ENCODE results near the gene PPFIBP2.

DNA sequence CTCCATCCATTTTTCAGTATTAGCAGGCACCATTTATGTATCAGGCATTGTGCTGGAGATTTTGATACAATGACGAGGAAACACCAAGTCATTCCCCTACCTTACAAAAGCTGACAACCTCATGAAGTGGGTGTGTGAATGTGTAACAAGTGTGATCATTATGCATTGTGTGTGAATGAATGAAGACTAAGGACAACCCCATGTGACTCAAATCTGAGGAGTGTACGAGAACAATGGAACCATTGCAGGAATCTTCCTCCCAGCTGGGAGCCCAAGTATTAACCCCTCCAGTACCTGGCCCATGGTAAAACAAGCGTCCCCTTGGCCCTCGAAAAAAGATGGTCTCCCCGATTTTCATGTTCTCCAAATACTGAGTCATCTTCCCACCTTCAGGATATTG, 155.1 kb downstream of the PPFIBP2 start:
- TF ChIP-seq, protein P1, sequence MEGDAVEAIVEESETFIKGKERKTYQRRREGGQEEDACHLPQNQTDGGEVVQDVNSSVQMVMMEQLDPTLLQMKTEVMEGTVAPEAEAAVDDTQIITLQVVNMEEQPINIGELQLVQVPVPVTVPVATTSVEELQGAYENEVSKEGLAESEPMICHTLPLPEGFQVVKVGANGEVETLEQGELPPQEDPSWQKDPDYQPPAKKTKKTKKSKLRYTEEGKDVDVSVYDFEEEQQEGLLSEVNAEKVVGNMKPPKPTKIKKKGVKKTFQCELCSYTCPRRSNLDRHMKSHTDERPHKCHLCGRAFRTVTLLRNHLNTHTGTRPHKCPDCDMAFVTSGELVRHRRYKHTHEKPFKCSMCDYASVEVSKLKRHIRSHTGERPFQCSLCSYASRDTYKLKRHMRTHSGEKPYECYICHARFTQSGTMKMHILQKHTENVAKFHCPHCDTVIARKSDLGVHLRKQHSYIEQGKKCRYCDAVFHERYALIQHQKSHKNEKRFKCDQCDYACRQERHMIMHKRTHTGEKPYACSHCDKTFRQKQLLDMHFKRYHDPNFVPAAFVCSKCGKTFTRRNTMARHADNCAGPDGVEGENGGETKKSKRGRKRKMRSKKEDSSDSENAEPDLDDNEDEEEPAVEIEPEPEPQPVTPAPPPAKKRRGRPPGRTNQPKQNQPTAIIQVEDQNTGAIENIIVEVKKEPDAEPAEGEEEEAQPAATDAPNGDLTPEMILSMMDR (conservative IDR thresholded peaks at IDR 0.05; ENCODE audit: low read length), result no peak
- no peak for TF ChIP-seq EZH2phosphoT487 (IDR thresholded peaks at IDR 0.05; ENCODE audit: borderline replicate concordance, low read depth, low read length)
